Measurements from ENCODE around the gene PBX2. TPM values are rescaled to one million over a fixed set of nuclear protein-coding genes. Genes with fewer than 3 reads are reported as not detected.
"Not testable (repeated sequence)": the region's sequence is repeated elsewhere in the genome, so short reads cannot be mapped to it uniquely, and the experiment has no call there.

Gene PBX2
- total RNA-seq, 6 experiments from 2014 or later = 50.7 to 61.4 (median 56.2) TPM

- Mint-ChIP-seq H3K36me3 (ENCODE audit: low read depth) (no peaks in the 10 kb centered on the region), H3K27ac (peak overlapping the region; percentile 100), H3K4me3 (peak overlapping the region; percentile 95)
Measured at GRCh38 chr6:32195652-32195901, 5.6 kb upstream of the PBX2 start.

GRCh38 chr6:32194825-32195651 lies 5.0 kb upstream of the PBX2 start:
- Mint-ChIP-seq H3K4me1 (ENCODE audit: low read depth) (peaks cover 42% of the 10 kb centered on the region), H3K4me3 (peak overlapping the region; percentile 88), H3K27ac (peak overlapping the region; percentile 96), H3K27me3 (ENCODE audit: insufficient read depth) (no peaks in the 10 kb centered on the region; the same call in 1 of the 2 replicates), H3K36me3 (ENCODE audit: low read depth) (no peaks in the 10 kb centered on the region), H3K9me3 (no peaks in the 10 kb centered on the region)
- peak; percentile 68 for DNase-seq
- TF ChIP-seq CTCF (IDR thresholded peaks at IDR 0.05) = peak; percentile 72

More at GRCh38 chr6:32195652-32195901, 5.6 kb upstream of the PBX2 start:
- peaks cover under 1% of the 10 kb centered on the region for H3K27me3 Mint-ChIP-seq (ENCODE audit: insufficient read depth)
- H3K4me1 Mint-ChIP-seq (ENCODE audit: low read depth) = peaks cover 42% of the 10 kb centered on the region
- peak; percentile 67 for TF ChIP-seq CTCF (IDR thresholded peaks at IDR 0.05)
- H3K9me3 Mint-ChIP-seq = no peaks in the 10 kb centered on the region
- DNase-seq = peak; percentile 100

DNA sequence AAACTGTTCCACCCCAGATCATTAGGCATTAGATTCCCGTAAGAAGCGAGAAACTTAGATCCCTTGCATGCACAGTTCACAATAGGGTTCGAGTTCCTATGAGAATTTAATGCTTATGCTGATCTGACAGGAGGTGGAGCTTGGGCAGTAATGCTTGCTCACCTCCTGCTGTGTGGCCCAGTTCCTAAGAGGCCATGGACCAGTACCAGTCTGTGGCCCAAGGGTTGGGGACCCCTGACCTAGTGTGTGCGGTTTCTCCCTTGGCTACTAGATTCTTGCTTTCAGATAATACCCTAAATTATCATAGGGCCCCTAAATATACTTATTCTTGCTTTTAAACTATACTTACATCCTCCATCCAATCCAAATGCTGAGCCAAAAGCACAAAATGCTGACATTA lies 4.4 kb upstream of the PBX2 start:
- H3K4me1 Mint-ChIP-seq (ENCODE audit: low read depth) = peaks cover 42% of the 10 kb centered on the region
- peak overlapping the region; percentile 88; the same call in 1 of the 2 replicates for H3K4me3 Mint-ChIP-seq
- TF ChIP-seq CTCF (IDR thresholded peaks at IDR 0.05) = no peak
- no peaks in the 10 kb centered on the region for H3K9me3 Mint-ChIP-seq
- H3K36me3 Mint-ChIP-seq (ENCODE audit: low read depth) = no peaks in the 10 kb centered on the region
- no peaks in the 10 kb centered on the region; the same call in 1 of the 2 replicates for H3K27me3 Mint-ChIP-seq (ENCODE audit: insufficient read depth)
- DNase-seq = no peak
- H3K27ac Mint-ChIP-seq = peak overlapping the region; percentile 96

DNA sequence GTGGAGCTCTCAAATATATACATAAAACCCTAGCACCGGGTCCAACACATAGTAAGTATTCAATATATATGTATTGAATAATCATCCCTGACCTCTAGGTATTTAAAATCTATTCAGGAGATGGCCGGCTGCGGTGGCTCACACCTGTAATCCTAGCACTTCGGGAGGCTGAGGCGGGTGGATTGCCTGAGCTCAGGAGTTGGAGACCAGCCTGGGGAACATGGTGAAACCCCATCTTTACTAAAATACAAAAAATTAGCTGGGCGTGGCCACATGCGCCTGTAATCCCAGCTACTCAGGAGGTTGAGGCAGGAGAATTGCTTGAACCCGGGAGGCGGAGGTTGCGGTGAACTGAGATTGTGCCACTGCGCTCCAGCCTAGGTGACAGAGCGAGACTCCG lies 3.1 kb upstream of the PBX2 start:
- DNase-seq; H3K36me3 Mint-ChIP-seq (ENCODE audit: low read depth); H3K27me3 Mint-ChIP-seq (ENCODE audit: insufficient read depth); H3K9me3 Mint-ChIP-seq: not testable (repeated sequence)
- H3K4me1 Mint-ChIP-seq (ENCODE audit: low read depth) = peaks cover 53% of the 10 kb centered on the region
- H3K4me3 Mint-ChIP-seq = peak overlapping the region; percentile 18; the same call in 1 of the 2 replicates
- H3K27ac Mint-ChIP-seq = peak overlapping the region; percentile 86

DNA sequence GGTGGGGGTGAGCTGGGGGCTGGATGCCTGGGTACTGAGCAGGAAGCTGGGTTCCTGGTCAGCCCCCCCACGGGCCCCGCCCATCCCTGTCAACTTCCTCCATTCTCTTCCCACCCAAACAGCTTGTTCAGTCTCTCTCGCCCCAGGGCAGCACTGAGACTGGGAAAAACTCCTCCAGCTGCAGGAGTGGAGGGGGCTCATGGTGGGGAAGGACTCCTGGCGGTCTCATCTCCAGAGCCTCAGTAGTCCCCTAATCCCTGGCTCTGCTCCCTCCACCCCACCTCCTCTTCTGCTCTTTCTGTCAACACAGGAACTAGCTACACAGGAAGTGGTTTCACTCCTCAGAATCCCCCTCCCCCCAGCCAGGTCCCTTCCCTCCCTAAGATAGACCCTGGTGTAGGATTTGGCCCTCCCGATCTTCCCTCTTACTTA lies 2.6 kb upstream of the PBX2 start, which contains the start of gene GPSM3:
Gene GPSM3, minus strand, starts transcription at position 36 of the 432 bp plus-strand sequence. CDS start 130 bp downstream, outside the sequence.
- H3K27me3 Mint-ChIP-seq (ENCODE audit: insufficient read depth) = no peaks in the 10 kb centered on the region; the same call in 1 of the 2 replicates
- peak within 1 kb of the TSS; percentile 18 for H3K4me3 Mint-ChIP-seq
- DNase-seq = no peak
- TF ChIP-seq CTCF (IDR thresholded peaks at IDR 0.05) = no peak
- H3K27ac Mint-ChIP-seq = peak within 1 kb of the TSS; percentile 86
- H3K4me1 Mint-ChIP-seq (ENCODE audit: low read depth) = peaks cover 56% of the 10 kb centered on the region
- H3K9me3 Mint-ChIP-seq = no peaks in the 10 kb centered on the region
- H3K36me3 Mint-ChIP-seq (ENCODE audit: low read depth) = peaks cover 2% of the 10 kb centered on the region

Measured in HFFc6 (cell line).